AG04450 (cell line): Measurements from ENCODE around the gene CPSF7. TPM values are rescaled to one million over a fixed set of nuclear protein-coding genes. Genes with fewer than 3 reads are reported as not detected.
A peak's percentile ranks its signal among the peaks of the same experiment; 100 is the strongest.
"Not testable (repeated sequence)": the region's sequence is repeated elsewhere in the genome, so short reads cannot be mapped to it uniquely, and the experiment has no call there.

ENCODE experiments used
- CTCF ChIA-PET: fragments of 300-600, 350-600 bp; formaldehyde crosslinking; extraction: SDS; loops from one replicate; lab custom pipeline; 2022; ENCODE audit warnings: antibody characterized with exemption, inconsistent platforms; lab: Charles Lee
- POLR2A ChIA-PET: fragments of 350-600 bp; formaldehyde crosslinking; extraction: SDS; loops from one replicate; lab custom pipeline; 2021; ENCODE audit warnings: antibody characterized with exemption, inconsistent platforms; lab: Yijun Ruan, JAX
- DNase-seq: peaks from one replicate; pipeline ENCODE4 v3.0.0-alpha.2; 2011; ENCODE audit warnings: low read depth, low spot score
- H3K27ac ChIP-seq: one replicate; pipeline ENCODE4 v1.5.1; 2012; ENCODE audit warnings: low read depth, low read length, control low read depth
- H3K27me3 ChIP-seq: one replicate; pipeline ENCODE4 v1.6.0; 2012; ENCODE audit warnings: low read length; ENCODE audit not compliant: control insufficient read depth, insufficient read depth
- H3K4me3 ChIP-seq: 2 replicates; pipeline ENCODE4 v1.5.1; 2011; ENCODE audit warnings: mild to moderate bottlenecking, low read depth, low read length, control low read depth
- H3K9me3 ChIP-seq: 2 replicates; pipeline ENCODE4 v1.5.1; 2012; ENCODE audit warnings: low read length; ENCODE audit not compliant: control insufficient read depth, insufficient read depth
- CTCF ChIP-seq: IDR thresholded peaks from 2 replicates; pipeline ENCODE4 v1.5.1; 2011; ENCODE audit warnings: low read depth, low read length, control low read depth, inconsistent platforms
- polyA plus RNA-seq: library from polyadenylated mRNA; depleted of rRNA; stranded (reverse); fragments of >200 nt; gene quantifications from 2 replicates; pipeline ENCODE4 v1.2.3, GENCODE V29; 2011

The CPSF7 gene
- polyA plus RNA-seq, 1 experiment = 37.3 TPM

GRCh38 chr11:61437496-61437895 lies 7.7 kb upstream of the CPSF7 start:
- ChIA-PET CTCF (interaction anchor here (1.1 to 1.3 kb wide), 2 partner anchors 9 to 190 kb away, joined by 3 to 4 read pairs; no protein-coding TSS in a partner anchor), POLR2A (no interaction called here)
- no peak for TF ChIP-seq CTCF
- Histone ChIP-seq H3K9me3 (no peaks in the 10 kb centered on the region), H3K4me3 (no peak overlapping the region), H3K27me3 (no peaks in the 10 kb centered on the region), H3K27ac (no peak overlapping the region)
- no peak for DNase-seq

- H3K9me3 ChIP-seq, H3K27ac ChIP-seq, DNase-seq, POLR2A ChIA-PET, H3K27me3 ChIP-seq: not testable (repeated sequence)
- CTCF ChIA-PET = interaction anchor here (1.1 to 3.1 kb wide), 3 partner anchors 11 to 85 kb away, joined by 3 to 18 read pairs (median 3); no protein-coding TSS in a partner anchor
- H3K4me3 ChIP-seq = peak overlapping the region; percentile 100
These were observed 1.1 kb upstream of the CPSF7 start for GRCh38 chr11:61430839-61431238.

- Histone ChIP-seq H3K9me3 (peaks cover 4% of the 10 kb centered on the region; the same call in 1 of the 2 replicates), H3K4me3 (peak overlapping the region; percentile 100), H3K27me3 (no peaks in the 10 kb centered on the region), H3K27ac (peak overlapping the region; percentile 96)
- ChIA-PET CTCF (interaction anchor here (0.6 to 3.1 kb wide), 9 partner anchors 9 to 317 kb away, joined by 3 to 18 read pairs (median 4); no protein-coding TSS in a partner anchor), POLR2A (interaction anchor here (1.0 to 1.7 kb wide), 5 partner anchors 10 to 386 kb away, joined by 3 to 17 read pairs (median 5); partner anchors contain the start of genes CYB561A3, TMEM138 and TMEM216)
- no peak; the same call in 1 of the 2 replicates for TF ChIP-seq CTCF
- no peak for DNase-seq
These were observed 457 bp downstream of the CPSF7 start for GRCh38 chr11:61429346-61429690.

- H3K27me3 ChIP-seq = no peaks in the 10 kb centered on the region
- no peak overlapping the region for H3K4me3 ChIP-seq
- CTCF ChIA-PET = interaction anchor here (0.8 to 2.2 kb wide), 4 partner anchors 10 to 213 kb away, joined by 3 to 17 read pairs (median 4); no protein-coding TSS in a partner anchor
- POLR2A ChIA-PET = interaction anchor here (0.5 to 1.2 kb wide), 2 partner anchors 12 to 68 kb away, joined by 4 to 6 read pairs; no protein-coding TSS in a partner anchor
- no peak overlapping the region for H3K27ac ChIP-seq
- DNase-seq = no peak
- H3K9me3 ChIP-seq = peaks cover 4% of the 10 kb centered on the region; the same call in 1 of the 2 replicates
- TF ChIP-seq CTCF = no peak
These were observed 4.2 kb downstream of the CPSF7 start for GRCh38 chr11:61425367-61426131.

- POLR2A ChIA-PET = interaction anchor here (0.7 kb wide), 1 partner anchor 28 kb away, joined by 4 read pairs; no protein-coding TSS in a partner anchor
- no peak for DNase-seq
- Histone ChIP-seq H3K4me3 (no peak overlapping the region), H3K27me3 (no peaks in the 10 kb centered on the region), H3K27ac (no peak overlapping the region), H3K9me3 (no peaks in the 10 kb centered on the region)
- TF ChIP-seq CTCF = no peak
- CTCF ChIA-PET = interaction anchor here (0.8 to 1.4 kb wide), 3 partner anchors 13 to 86 kb away, joined by 3 to 4 read pairs (median 3); no protein-coding TSS in a partner anchor
These were observed 7.5 kb downstream of the CPSF7 start for GRCh38 chr11:61422226-61422625.
